Stimulated activated CD8-positive, alpha-beta memory T cell treated with anti-CD3 and anti-CD28 coated beads, Interleukin-15, amount 100 ng/mL, for 48 hours (primary cell): Measurements from ENCODE around the gene C22orf42.
"Not testable (repeated sequence)": the region's sequence is repeated elsewhere in the genome, so short reads cannot be mapped to it uniquely, and the experiment has no call there.

Experiments
- DNase-seq, 2 donors: peaks; one replicate each; pipeline ENCODE4 v3.0.0-alpha.2; 2020; ENCODE audit warnings: low read depth in 2 of 2

The C22orf42 gene

DNA sequence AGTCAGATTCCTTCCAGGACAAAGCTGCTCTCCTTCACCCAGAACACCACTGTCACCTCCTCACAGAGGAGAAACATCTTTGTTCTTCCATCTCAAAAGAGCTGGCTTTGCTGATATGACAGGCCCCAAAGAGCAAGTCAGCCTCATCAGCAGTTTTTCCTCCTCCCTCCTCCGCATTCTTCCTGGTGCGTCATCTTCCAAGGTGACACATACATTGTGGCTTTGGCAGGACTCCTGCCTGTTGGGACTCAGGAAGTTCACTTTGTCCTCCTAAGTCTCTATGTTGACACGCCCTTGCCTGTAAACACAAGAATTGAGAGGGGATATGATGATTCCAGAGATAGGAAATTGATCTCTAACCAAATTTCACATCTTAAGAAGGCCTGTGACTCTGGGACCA lies 23.1 kb downstream of the C22orf42 start:
- not testable (repeated sequence) for DNase-seq

DNA sequence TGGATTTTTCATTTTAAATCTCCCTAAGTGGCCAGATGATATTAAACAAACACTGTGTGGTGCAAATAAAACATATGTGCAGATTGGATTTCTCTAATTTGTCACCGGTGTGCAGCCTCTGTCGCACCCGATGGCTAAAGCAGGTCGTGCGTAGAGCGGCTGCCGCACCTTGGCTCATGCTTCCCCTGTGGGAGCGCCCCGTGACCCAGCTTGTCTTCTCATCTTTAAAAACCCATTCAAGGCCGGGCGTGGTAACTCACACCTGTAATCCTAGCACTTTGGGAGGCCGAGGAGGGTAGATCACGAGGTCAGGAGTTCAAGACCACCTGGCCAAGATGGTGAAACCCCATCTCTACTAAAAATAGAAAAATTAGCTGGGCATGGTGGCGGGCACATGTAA lies 24.3 kb downstream of the C22orf42 start:
- not testable (repeated sequence) for DNase-seq

DNA sequence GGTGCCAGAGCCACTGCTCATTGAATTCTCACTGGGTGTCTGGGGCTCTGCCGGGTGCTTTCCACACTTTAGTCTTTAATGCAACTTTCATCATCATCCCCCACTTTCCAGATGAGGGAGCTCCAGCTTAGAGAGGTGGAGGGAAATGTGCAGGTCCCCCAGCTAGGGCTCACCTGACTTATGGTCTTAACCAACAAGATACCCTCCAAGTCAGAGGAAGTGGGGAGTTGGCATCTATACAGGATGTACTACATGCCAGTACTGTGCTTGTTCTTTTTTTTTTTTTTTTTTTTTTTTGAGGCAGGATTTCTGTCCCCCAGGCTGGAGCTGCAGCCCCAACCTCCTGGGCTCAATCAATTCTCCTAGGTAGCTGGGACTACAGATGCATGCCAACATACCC lies 26.3 kb downstream of the C22orf42 start:
- no peak for DNase-seq

DNA sequence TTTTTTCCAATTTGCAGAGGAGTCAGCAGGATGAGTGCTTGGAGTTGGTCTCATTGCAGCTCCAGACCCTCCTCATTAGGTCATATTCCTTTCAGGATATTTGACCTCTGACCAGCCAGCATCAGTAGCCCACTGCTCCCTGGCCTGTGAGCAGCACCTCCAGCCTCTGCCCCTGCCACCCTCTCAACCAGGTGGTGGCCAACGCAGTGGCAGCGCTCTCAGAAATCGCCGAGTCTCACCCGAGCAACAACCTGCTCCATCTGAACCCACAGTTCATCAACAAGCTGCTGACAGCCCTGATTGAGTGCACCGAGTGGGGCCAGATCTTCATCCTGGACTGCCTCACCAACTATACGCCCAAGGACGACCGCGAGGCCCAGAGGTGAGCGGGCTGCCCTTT lies 27.0 kb downstream of the C22orf42 start:
- DNase-seq, result no peak

DNA sequence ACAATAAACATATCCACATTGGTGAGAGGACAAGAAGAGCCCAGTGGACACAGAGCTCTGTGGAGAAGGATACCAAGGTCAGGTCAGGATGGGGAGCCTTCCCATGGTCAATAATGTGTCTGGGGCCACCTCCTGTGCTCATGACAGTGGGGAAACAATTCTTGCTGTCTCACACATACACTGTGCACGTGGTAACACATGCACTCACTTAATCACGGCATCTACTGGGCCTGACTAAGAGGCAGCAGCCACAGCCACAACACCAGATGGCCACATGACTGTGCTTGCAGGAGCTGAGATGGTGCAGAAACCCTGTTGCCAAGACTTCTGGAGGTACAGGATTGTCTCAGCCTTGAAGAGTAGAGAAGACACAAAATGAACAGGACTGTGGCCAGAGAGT lies 28.6 kb downstream of the C22orf42 start:
- no peak for DNase-seq

DNA sequence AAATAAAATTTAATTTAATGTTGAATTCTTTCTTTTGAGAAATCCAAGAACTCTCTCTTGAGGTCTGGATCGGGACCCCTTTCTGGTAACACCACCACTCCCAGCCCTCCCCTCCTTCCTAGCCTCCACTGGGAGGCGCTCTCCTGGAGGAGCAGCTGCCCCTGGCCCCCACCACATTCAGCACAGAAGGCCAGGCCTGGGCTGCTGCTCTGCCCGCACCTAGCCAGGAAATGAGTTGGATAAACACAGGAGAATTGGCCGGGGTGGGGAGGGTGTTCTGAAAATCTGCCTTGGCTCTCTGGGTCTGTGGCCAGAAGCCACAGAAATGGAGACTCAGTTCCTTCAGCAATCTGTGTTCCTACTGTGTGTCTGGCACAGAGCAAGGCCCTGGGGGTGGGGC lies 31.2 kb downstream of the C22orf42 start:
- no peak for DNase-seq

DNA sequence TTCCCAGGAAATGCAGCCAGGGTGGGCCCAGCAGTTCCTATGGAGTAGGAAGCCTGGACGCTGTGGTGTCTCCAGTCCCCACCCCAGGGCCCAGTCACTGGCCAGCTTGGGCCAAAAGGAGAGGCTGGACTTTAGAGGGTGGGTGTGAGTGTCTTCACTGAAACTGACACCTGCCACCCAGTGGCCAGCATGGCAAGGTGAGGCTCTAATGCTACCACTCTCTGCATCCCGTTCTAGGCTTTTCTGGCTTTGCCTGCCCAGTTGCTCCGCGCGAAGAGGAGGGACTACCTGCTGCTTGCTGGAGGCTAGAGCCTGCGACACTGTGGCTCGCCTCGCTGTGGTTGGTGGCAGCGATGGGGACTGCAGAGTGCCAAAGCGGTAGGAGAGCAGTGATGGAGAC lies 35.4 kb downstream of the C22orf42 start:
- DNase-seq, result no peak

DNA sequence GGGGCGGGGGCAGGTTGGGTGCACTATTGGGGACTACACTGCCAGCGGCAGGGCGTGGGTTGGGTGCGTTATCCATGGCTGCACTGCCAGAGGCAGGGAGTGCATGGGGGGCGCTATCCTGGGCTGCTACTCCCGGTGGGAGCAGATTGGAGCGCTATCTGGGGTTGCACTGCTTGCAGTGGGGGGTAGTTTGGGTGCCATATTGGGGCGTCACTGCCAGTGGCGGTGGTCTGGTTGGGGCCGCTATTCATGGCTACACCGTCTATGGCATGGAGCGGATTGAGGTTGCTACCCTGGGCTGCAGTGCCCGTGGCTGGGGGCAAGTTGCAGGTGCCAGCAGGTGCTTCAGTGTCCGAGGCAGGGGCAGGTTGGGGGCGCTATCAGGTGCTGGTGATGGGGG lies 36.2 kb downstream of the C22orf42 start:
- DNase-seq, result no peak

DNA sequence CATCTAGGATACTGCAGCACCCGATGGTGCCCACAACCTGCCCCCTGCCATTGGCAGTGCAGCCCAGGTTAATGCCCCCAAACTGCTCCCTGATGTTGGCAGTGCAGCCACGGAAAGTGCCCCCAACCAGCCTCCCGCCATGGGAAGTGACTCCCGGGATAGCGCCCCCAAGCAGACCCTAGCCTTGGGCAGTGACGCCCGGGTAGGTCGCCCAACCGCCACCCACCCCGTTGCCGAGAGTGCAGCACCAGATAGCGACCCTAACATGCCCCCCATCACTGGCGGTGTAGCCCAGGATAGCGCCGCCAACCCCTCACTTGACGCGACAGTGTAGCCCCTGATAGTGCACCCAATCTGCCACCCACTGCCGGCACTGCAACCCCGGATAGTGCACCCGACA lies 38.5 kb downstream of the C22orf42 start:
- DNase-seq, result no peak

DNA sequence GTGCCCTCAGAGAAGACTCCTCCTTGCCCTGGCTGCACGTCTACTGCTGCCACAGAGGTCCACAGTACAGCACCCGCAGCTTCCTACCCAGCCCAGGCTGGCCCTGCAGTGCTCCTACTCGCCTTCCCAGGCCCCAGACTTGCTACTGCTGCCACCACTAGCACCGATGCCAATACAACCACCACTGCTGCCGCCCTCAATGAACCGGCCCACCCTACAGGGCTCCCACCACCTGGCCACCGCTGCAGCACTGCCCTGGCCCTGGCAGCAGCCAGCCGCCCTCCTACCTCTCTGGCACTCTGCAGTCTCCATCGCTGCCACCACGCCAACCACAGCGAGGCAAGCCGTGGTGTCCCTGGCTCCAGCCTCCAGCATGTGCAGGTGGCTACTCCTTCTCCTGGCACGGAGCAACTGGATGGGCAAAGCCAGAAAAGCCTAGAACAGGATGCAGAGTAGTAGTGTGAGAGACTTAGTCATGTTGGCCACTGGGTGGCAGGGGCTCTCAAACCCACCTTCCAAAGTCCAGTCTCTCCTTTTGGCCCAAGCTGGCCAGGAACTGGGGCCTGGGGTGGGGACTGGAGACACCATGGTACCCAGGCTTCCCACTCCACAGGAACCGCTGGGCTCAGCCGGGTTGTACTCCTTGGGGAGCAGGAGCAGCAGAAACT lies 39.4 kb downstream of the C22orf42 start:
- DNase-seq, result no peak

DNA sequence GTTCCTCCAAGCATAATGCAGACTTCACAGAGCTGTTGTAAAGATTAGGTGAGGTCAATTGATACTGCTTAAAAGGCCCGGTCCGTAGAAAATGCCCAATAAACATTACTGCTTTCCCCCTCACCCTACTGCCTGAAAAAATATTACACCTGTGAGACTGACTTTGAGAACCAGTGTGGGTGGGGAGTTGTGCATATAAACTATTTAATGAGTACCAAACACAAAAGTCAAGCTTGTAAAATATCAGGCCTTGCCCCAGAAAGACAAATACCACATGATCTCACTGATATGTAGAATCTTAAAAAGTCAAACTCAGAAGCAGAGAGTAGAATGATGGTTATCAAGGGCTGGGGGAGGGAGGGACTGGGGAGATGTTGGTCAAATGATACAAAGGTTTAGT lies 46.7 kb downstream of the C22orf42 start:
- DNase-seq, result no peak

DNA sequence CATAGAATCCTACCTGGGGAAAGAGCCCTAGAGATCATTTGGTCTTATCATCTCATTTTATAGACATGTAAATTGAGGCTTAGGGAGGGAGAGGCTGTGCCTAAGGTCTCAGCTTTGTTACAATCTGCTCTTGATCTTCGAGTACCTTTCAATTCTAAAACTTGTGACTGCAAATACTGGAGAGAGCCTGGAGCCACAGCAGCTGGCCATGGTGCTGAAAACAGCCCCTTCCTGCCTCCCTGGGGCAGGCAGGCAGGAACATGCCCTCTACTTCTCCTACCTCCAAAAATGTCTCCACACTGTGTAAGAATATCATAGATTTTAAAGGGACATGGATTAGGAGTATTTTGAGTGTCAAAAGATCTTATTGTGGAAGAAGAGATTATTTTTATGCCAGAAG lies 52.2 kb downstream of the C22orf42 start:
- DNase-seq, result no peak

DNA sequence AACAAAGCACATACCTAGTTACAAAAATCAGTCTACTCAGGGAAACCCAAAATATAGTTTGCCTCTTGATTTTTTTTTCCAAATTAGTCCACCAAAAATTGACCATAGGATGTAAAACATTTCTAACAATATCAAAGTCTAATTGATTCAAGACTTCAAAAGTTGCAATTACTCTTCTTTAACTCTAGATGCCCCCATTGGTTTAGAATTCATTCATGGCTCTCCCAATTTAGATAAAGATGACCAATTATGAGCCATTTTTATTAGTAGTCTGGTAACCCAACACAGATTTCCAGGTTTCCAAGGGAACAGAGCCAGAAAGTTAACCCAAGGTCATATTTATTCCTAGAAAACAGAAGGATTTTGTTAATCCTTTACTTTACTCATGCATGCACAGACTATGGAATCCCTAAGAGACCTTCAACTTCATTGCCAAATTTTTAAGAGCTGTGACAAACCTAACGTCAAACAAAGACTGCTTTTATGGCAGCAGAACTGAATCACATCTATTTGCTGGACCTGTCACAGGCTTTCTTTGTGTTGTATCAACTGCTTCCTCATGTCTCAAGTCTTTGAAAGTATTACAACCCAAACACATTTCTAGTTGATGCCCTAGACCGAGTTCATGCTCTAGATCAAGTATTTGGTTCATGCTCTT lies 55.3 kb downstream of the C22orf42 start:
- no peak for DNase-seq

DNA sequence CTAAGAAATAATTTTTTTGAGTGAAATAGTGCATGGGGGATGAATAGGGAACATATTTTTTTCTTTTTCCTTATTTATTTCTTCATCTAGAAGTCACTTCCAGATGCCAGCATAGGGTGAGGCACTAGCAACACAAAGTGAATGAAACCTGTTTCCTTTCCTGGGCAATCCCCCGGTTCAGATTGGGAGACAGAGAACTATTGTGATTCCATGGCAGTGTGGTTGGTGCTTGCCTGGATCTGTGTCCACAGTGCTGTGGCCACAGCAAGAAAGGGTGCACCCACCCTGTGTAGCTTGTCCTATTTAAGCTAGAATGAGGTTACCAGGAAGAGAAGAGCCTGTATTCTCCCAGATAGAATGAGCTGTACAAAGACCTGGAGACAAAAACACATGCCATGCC lies 58.4 kb downstream of the C22orf42 start:
- no peak for DNase-seq
